ENCODE data around the gene KIR3DL1. TPM values are rescaled to one million over a fixed set of nuclear protein-coding genes. Genes with fewer than 3 reads are reported as not detected.

Gene KIR3DL1
- polyA plus RNA-seq, 1 of the 3 experiments (the other 2 are of a cell fraction) = not detected

DNA sequence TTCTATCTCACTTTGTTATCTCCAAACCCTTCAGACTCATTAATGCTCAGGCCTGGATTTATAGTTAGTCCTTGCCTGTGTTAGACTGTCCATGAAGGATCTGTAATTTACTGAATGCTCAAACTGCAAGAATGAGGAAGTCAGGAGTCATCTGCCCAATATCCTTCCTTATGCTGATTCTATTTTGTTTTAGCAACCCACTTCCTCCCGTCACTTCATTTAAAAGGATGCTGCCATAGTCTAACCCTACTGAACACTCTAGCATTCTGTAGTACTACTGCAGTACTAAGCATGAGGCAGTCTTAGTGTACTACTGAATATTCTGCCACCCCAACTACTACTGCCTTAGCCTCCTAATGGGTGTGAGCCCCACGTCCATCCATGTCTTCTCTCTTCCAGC lies 59.2 kb downstream of the KIR3DL1 start:
- CTCF ChIA-PET = no interaction called here
- H3K4me1 ChIP-seq (ENCODE audit: control insufficient read depth in 1 of 2, insufficient read depth in 2 of 2, low read depth in 1 of 2, low read length in 1 of 2) = no peaks in the 10 kb centered on the region
- H3K79me2 ChIP-seq (ENCODE audit: insufficient read depth) = no peaks in the 10 kb centered on the region
- no peak overlapping the region for H3K4me2 ChIP-seq
- no peak for DNase-seq
- H3F3A ChIP-seq (replicated peaks; ENCODE audit: insufficient read depth) = no peaks in the 10 kb centered on the region
- peaks cover 13% of the 10 kb centered on the region; the same call in 1 of the 2 replicates for H3K27me3 ChIP-seq (ENCODE audit: insufficient read depth)
- POLR2A ChIA-PET = no interaction called here
- H4K20me1 ChIP-seq (ENCODE audit: insufficient read depth) = no peaks in the 10 kb centered on the region
- H2AFZ ChIP-seq (ENCODE audit: low read depth) = no peak overlapping the region
- no peaks in the 10 kb centered on the region for H3K9me2 ChIP-seq
- no peaks in the 10 kb centered on the region for H3K36me3 ChIP-seq (replicated peaks in 1 of 2; ENCODE audit: control insufficient read depth in 1 of 2, insufficient read depth in 2 of 2, low read length in 1 of 2)
- no peaks in the 10 kb centered on the region for H3K9me3 ChIP-seq
- H3K27ac ChIP-seq (ENCODE audit: low read depth in 2 of 2, low read length in 1 of 2) = no peak overlapping the region
- TF ChIP-seq YY1 (IDR thresholded peaks at IDR 0.05; ENCODE audit: low read depth) (no peak), EP300 (IDR thresholded peaks at IDR 0.05; ENCODE audit: borderline replicate concordance in 1 of 2, low read depth in 1 of 2, low read length in 1 of 2) (no peak), SMC3 (IDR thresholded peaks at IDR 0.05; ENCODE audit: low read depth, low read length) (no peak)
- 2% methylated on average over 2 of the region's 2 CpGs for WGBS (ENCODE audit: low lambda C conversion rate)
- no peak overlapping the region for H3K9ac ChIP-seq
- H3K4me3 ChIP-seq (ENCODE audit: low read depth in 2 of 2, low read length in 1 of 2) = no peak overlapping the region

DNA sequence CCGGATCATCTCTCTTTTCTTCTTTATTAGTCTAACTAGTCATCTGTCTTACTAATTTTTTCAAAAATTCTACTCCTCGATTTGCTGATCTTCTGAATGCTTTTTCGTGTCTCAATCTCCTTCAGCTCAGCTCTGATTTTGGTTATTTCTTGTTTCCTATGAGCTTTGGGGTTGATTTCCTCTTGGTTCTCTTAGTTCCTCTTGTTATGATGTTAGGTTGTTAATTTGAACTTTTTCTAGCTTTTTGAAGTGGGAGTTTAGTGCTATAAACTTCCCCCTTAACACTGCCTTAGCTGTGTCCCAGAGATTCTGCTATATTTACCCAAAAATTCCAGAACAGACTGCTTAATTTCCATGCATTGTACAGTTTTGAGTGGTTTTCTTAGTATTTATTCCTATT lies 61.2 kb downstream of the KIR3DL1 start:
- no peaks in the 10 kb centered on the region for H3K4me1 ChIP-seq (ENCODE audit: control insufficient read depth in 1 of 2, insufficient read depth in 2 of 2, low read depth in 1 of 2, low read length in 1 of 2)

More for the DNA sequence above, 61.2 kb downstream of the KIR3DL1 start:
- no peaks in the 10 kb centered on the region for H4K20me1 ChIP-seq (ENCODE audit: insufficient read depth)
- CTCF ChIA-PET = interaction anchor here (0.9 kb wide), 1 partner anchor 754 kb away, joined by 3 read pairs; no protein-coding TSS in a partner anchor
- H3K36me3 ChIP-seq (replicated peaks in 1 of 2; ENCODE audit: control insufficient read depth in 1 of 2, insufficient read depth in 2 of 2, low read length in 1 of 2) = no peaks in the 10 kb centered on the region
- no peak overlapping the region for H3K4me2 ChIP-seq
- no peak for DNase-seq
- TF ChIP-seq FOXM1 (IDR thresholded peaks at IDR 0.05; ENCODE audit: low read depth) (no peak), ELF1 (IDR thresholded peaks at IDR 0.05) (no peak), FOSL2 (IDR thresholded peaks at IDR 0.05; ENCODE audit: borderline replicate concordance, low read depth) (no peak), TCF12 (IDR thresholded peaks at IDR 0.05) (no peak), EP300 (IDR thresholded peaks at IDR 0.05; ENCODE audit: borderline replicate concordance in 1 of 2, low read depth in 1 of 2, low read length in 1 of 2) (no peak), TAF1 (IDR thresholded peaks at IDR 0.05; ENCODE audit: borderline replicate concordance, low read depth, low read length) (no peak), FOXJ3 (CRISPR knock-in tag; IDR thresholded peaks at IDR 0.05) (no peak), POLR2AphosphoS5 (IDR thresholded peaks at IDR 0.05; ENCODE audit: low read depth, low read length) (no peak), EZH2phosphoT487 (IDR thresholded peaks at IDR 0.05; ENCODE audit: borderline replicate concordance, low read depth) (no peak), SMC3 (IDR thresholded peaks at IDR 0.05; ENCODE audit: low read depth, low read length) (no peak), RCOR1 (IDR thresholded peaks at IDR 0.05; ENCODE audit: low read length) (no peak), MEF2A (IDR thresholded peaks at IDR 0.05; ENCODE audit: borderline replicate concordance, low read depth) (no peak), NRF1 (IDR thresholded peaks at IDR 0.05; ENCODE audit: low read depth, low read length) (no peak), NFIC (IDR thresholded peaks at IDR 0.05; ENCODE audit: borderline replicate concordance) (no peak)
- TF ChIP-seq, protein P1, sequence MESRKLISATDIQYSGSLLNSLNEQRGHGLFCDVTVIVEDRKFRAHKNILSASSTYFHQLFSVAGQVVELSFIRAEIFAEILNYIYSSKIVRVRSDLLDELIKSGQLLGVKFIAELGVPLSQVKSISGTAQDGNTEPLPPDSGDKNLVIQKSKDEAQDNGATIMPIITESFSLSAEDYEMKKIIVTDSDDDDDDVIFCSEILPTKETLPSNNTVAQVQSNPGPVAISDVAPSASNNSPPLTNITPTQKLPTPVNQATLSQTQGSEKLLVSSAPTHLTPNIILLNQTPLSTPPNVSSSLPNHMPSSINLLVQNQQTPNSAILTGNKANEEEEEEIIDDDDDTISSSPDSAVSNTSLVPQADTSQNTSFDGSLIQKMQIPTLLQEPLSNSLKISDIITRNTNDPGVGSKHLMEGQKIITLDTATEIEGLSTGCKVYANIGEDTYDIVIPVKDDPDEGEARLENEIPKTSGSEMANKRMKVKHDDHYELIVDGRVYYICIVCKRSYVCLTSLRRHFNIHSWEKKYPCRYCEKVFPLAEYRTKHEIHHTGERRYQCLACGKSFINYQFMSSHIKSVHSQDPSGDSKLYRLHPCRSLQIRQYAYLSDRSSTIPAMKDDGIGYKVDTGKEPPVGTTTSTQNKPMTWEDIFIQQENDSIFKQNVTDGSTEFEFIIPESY (IDR thresholded peaks at IDR 0.05; ENCODE audit: borderline replicate concordance, low read depth) = no peak
- TF ChIP-seq, protein P2, sequence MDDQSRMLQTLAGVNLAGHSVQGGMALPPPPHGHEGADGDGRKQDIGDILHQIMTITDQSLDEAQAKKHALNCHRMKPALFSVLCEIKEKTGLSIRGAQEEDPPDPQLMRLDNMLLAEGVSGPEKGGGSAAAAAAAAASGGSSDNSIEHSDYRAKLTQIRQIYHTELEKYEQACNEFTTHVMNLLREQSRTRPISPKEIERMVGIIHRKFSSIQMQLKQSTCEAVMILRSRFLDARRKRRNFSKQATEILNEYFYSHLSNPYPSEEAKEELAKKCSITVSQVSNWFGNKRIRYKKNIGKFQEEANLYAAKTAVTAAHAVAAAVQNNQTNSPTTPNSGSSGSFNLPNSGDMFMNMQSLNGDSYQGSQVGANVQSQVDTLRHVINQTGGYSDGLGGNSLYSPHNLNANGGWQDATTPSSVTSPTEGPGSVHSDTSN (IDR thresholded peaks at IDR 0.05) = no peak
- TF ChIP-seq, protein P3, sequence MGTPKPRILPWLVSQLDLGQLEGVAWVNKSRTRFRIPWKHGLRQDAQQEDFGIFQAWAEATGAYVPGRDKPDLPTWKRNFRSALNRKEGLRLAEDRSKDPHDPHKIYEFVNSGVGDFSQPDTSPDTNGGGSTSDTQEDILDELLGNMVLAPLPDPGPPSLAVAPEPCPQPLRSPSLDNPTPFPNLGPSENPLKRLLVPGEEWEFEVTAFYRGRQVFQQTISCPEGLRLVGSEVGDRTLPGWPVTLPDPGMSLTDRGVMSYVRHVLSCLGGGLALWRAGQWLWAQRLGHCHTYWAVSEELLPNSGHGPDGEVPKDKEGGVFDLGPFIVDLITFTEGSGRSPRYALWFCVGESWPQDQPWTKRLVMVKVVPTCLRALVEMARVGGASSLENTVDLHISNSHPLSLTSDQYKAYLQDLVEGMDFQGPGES (IDR thresholded peaks at IDR 0.05; ENCODE audit: low read depth, low read length) = no peak
- TF ChIP-seq, protein P4, sequence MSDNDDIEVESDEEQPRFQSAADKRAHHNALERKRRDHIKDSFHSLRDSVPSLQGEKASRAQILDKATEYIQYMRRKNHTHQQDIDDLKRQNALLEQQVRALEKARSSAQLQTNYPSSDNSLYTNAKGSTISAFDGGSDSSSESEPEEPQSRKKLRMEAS (IDR thresholded peaks at IDR 0.05; ENCODE audit: low read depth) = no peak
- no peaks in the 10 kb centered on the region for H3F3A ChIP-seq (replicated peaks; ENCODE audit: insufficient read depth)
- H3K4me3 ChIP-seq (ENCODE audit: low read depth in 2 of 2, low read length in 1 of 2) = no peak overlapping the region
- H3K27ac ChIP-seq (ENCODE audit: low read depth in 2 of 2, low read length in 1 of 2) = no peak overlapping the region
- H3K9ac ChIP-seq = no peak overlapping the region
- no peaks in the 10 kb centered on the region for H3K9me2 ChIP-seq
- H3K9me3 ChIP-seq = no peaks in the 10 kb centered on the region
- 2% methylated on average over 3 of the region's 3 CpGs for WGBS (ENCODE audit: low lambda C conversion rate)
- H3K79me2 ChIP-seq (ENCODE audit: insufficient read depth) = no peaks in the 10 kb centered on the region
- no peak overlapping the region for H2AFZ ChIP-seq (ENCODE audit: low read depth)
- peaks cover 20% of the 10 kb centered on the region; the same call in 1 of the 2 replicates for H3K27me3 ChIP-seq (ENCODE audit: insufficient read depth)
- POLR2A ChIA-PET = no interaction called here
